ENCODE data around the gene PRR33. TPM values are rescaled to one million over a fixed set of nuclear protein-coding genes. Genes with fewer than 3 reads are reported as not detected.

PRR33 gene
- total RNA-seq, 1 experiment from 2014 or later = not detected

- no peaks in the 10 kb centered on the region for H3K36me3 ChIP-seq (ENCODE audit: control insufficient read depth in 1 of 2, insufficient read depth in 2 of 2, low read length in 2 of 2)
- intact Hi-C loops (cut with micrococcal nuclease) = no loop called here
- ChIA-PET RAD21 (ENCODE audit: low non-redundant PET in 1 of 2, low total read pairs in 2 of 2, uncharacterized antibody in 2 of 2, unreplicated experiment in 2 of 2) (no interaction called here), CTCF (interaction anchor here (1.1 to 1.2 kb wide), 2 partner anchors 13 to 19 kb away, joined by 3 to 5 read pairs; no protein-coding TSS in a partner anchor), POLR2A (no interaction called here)
- no peaks in the 10 kb centered on the region for H4K20me1 ChIP-seq (ENCODE audit: insufficient read depth)
- no peaks in the 10 kb centered on the region for H3K9me2 ChIP-seq (ENCODE audit: insufficient read depth)
- DNase-seq (ENCODE audit: low read depth, low spot score) = peak; percentile 33
- H3K4me3 ChIP-seq (replicated peaks in 1 of 2; ENCODE audit: low read depth in 1 of 2, low read length in 2 of 2) = peak overlapping the region; percentile 27 to 48
- no peaks in the 10 kb centered on the region for H3K27me3 ChIP-seq (ENCODE audit: insufficient read depth, low read length)
- H3K79me2 ChIP-seq (ENCODE audit: insufficient read depth, low read length) = no peaks in the 10 kb centered on the region
- H3K9ac ChIP-seq (ENCODE audit: low read length) = peak overlapping the region; percentile 64
- H3K4me1 ChIP-seq (ENCODE audit: control insufficient read depth in 1 of 2, insufficient read depth in 2 of 2, low read length in 2 of 2) = peaks cover 27 to 30% of the 10 kb centered on the region in 2 experiments
- peak overlapping the region; percentile 57 for H2AFZ ChIP-seq (ENCODE audit: low read depth, low read length, poor library complexity, severe bottlenecking)
- H3K9me3 ChIP-seq (ENCODE audit: control insufficient read depth in 1 of 2, insufficient read depth in 1 of 2, low read depth in 1 of 2, low read length in 2 of 2) = no peaks in the 10 kb centered on the region
- H3K4me2 ChIP-seq (ENCODE audit: low read length) = peak overlapping the region; percentile 93
- TF ChIP-seq SP1 (IDR thresholded peaks at IDR 0.05; ENCODE audit: low read depth) = peak; percentile 79
- TF ChIP-seq REST (IDR thresholded peaks at IDR 0.05; ENCODE audit: low read depth) = no peak
- BruUV-seq (replicated peaks) = no TSS peak
- peak overlapping the region; percentile 84 for H3K27ac ChIP-seq (ENCODE audit: low read depth, low read length)
- peak; percentile 80 for ATAC-seq
These were observed 28.9 kb downstream of the PRR33 start for GRCh38 chr11:1862588-1863351.
